Measurements from ENCODE around the gene TNS1. TPM values are rescaled to one million over a fixed set of nuclear protein-coding genes. Genes with fewer than 3 reads are reported as not detected.

The TNS1 gene
- polyA plus RNA-seq, 1 experiment = 19.7 TPM

DNA sequence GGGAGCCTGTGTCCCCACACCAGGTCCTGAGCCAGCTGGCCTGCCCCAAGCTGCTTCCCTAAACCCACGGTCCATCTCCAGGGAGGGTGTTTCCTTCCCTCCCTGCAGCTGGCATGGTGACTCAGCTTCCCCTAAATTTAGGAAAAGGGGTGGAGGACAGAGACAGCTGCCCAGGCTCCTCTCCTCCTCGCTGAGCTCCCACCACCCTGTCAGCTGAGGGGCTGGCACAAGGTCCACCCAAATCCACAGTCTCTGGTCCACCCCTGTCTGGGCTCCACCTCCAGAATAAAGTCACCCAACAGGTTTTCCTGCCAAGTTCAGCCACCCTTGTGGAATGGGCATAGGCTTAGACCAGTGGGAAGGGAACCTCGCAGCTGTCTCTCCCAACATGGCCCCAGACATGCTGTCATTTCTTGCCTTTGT is 156.5 kb downstream of the TNS1 start:
- TF ChIP-seq, protein P1, sequence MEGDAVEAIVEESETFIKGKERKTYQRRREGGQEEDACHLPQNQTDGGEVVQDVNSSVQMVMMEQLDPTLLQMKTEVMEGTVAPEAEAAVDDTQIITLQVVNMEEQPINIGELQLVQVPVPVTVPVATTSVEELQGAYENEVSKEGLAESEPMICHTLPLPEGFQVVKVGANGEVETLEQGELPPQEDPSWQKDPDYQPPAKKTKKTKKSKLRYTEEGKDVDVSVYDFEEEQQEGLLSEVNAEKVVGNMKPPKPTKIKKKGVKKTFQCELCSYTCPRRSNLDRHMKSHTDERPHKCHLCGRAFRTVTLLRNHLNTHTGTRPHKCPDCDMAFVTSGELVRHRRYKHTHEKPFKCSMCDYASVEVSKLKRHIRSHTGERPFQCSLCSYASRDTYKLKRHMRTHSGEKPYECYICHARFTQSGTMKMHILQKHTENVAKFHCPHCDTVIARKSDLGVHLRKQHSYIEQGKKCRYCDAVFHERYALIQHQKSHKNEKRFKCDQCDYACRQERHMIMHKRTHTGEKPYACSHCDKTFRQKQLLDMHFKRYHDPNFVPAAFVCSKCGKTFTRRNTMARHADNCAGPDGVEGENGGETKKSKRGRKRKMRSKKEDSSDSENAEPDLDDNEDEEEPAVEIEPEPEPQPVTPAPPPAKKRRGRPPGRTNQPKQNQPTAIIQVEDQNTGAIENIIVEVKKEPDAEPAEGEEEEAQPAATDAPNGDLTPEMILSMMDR (IDR thresholded peaks at IDR 0.05; ENCODE audit: low read depth, low read length) = no peak
- POLR2A ChIA-PET = no interaction called here
- DNase-seq (ENCODE audit: low read depth, low spot score) = no peak
- CTCF ChIA-PET = interaction anchor here (1.3 kb wide), 1 partner anchor 148 kb away, joined by 3 read pairs; no protein-coding TSS in a partner anchor
- Histone ChIP-seq H3K4me3 (ENCODE audit: low read depth, low read length) (no peak overlapping the region), H3K27ac (ENCODE audit: low read depth, low read length) (no peak overlapping the region), H3K27me3 (ENCODE audit: control insufficient read depth, insufficient read depth, low read length) (no peaks in the 10 kb centered on the region), H3K9me3 (ENCODE audit: control insufficient read depth, insufficient read depth, low read length) (peaks cover 10% of the 10 kb centered on the region)

DNA sequence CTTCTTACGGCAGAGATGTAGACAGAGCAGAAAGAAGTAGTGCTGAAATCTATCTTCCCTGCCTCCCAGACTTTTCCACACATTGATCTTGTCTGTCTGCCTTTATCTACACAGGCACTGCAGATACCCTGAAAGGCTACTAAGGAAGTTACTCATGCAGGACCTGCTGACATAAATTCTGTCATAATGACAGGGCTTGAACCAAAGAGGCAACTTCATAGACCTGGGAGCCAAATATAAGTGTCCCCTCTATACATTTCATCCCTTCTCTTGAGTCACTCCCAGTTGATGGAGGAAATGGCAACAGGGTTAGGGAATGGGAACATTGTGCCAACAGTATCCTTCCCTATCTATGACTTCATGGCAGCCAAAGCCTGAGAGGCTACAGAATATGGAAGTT is 157.5 kb downstream of the TNS1 start:
- H3K4me3 ChIP-seq (ENCODE audit: low read depth, low read length) = no peak overlapping the region
- no peak for DNase-seq (ENCODE audit: low read depth, low spot score)
- TF ChIP-seq, protein P1 (IDR thresholded peaks at IDR 0.05; ENCODE audit: low read depth, low read length) = no peak
- CTCF ChIA-PET = no interaction called here
- H3K27me3 ChIP-seq (ENCODE audit: control insufficient read depth, insufficient read depth, low read length) = no peaks in the 10 kb centered on the region
- H3K27ac ChIP-seq (ENCODE audit: low read depth, low read length) = no peak overlapping the region
- peaks cover 10% of the 10 kb centered on the region for H3K9me3 ChIP-seq (ENCODE audit: control insufficient read depth, insufficient read depth, low read length)
- POLR2A ChIA-PET = no interaction called here

DNA sequence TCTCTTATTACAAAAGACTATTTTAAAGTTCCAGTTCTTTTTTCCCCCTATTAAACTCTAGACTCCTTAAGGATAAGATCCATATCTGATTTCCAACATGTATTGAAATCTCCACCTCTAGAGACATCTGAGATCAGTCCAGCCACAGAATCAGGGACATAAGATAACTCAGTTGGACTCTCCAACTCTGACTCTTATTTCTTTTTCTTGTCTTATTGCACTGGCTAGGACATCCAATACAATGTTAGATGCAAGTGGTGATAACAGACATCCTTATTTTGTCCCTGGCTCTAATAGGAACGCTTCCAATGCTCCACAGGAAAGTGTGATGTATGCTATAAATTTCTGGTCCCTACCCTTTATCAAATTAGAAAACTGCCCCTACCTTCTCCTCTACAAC is 158.1 kb downstream of the TNS1 start:
- H3K27ac ChIP-seq (ENCODE audit: low read depth, low read length) = no peak overlapping the region
- POLR2A ChIA-PET = no interaction called here
- no peaks in the 10 kb centered on the region for H3K27me3 ChIP-seq (ENCODE audit: control insufficient read depth, insufficient read depth, low read length)
- peaks cover 10% of the 10 kb centered on the region for H3K9me3 ChIP-seq (ENCODE audit: control insufficient read depth, insufficient read depth, low read length)
- CTCF ChIA-PET = interaction anchor here (1.2 kb wide), 1 partner anchor 55 kb away, joined by 3 read pairs; no protein-coding TSS in a partner anchor
- H3K4me3 ChIP-seq (ENCODE audit: low read depth, low read length) = no peak overlapping the region
- TF ChIP-seq, protein P1 (IDR thresholded peaks at IDR 0.05; ENCODE audit: low read depth, low read length) = no peak
- no peak for DNase-seq (ENCODE audit: low read depth, low spot score)

DNA sequence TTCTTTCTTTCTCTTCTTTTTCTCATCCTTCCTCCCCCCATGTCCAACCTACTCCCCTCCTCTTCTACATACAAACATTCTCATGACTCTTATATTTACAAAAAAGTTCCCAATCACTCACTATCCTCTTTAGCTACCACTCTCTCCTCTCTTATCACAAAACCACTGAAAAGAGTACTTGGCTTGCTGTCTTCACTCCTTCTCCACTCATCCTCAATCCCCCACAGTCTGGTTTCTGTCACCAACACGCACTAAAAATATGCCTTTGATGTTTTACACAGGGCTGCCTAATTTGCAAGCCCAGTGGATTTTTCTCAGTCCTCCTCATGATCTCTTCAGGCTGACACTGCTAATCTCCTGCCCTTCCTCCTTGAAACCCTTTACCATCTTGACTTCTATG is 159.5 kb downstream of the TNS1 start:
- no peak for DNase-seq (ENCODE audit: low read depth, low spot score)
- ChIA-PET POLR2A (no interaction called here), CTCF (interaction anchor here (1.2 kb wide), 1 partner anchor 56 kb away, joined by 3 read pairs; no protein-coding TSS in a partner anchor)
- no peaks in the 10 kb centered on the region for H3K27me3 ChIP-seq (ENCODE audit: control insufficient read depth, insufficient read depth, low read length)
- H3K27ac ChIP-seq (ENCODE audit: low read depth, low read length) = no peak overlapping the region
- no peak overlapping the region for H3K4me3 ChIP-seq (ENCODE audit: low read depth, low read length)
- TF ChIP-seq, protein P1 (IDR thresholded peaks at IDR 0.05; ENCODE audit: low read depth, low read length) = no peak
- peaks cover 10% of the 10 kb centered on the region for H3K9me3 ChIP-seq (ENCODE audit: control insufficient read depth, insufficient read depth, low read length)

DNA sequence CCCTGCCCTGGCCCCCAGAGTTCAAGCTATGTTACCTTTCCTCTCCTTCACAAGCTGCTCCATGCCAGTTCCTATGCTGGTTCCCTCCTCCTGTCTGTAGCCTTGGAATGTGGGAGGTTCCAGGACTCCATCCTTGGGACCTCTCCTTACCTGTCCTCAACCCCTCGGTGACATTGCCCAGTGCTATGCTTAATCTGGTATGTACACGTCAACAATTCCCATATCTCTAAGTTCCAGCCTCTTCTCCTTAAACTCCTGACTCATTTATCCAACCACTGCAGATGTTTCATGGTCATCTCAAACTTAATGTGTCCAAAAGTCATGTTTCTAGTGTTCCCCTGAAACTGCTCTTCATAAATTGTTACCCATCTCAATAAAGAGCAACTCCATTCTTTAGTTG is 160.8 kb downstream of the TNS1 start:
- no peak for DNase-seq (ENCODE audit: low read depth, low spot score)
- ChIA-PET POLR2A (no interaction called here), CTCF (no interaction called here)
- Histone ChIP-seq H3K27ac (ENCODE audit: low read depth, low read length) (no peak overlapping the region), H3K9me3 (ENCODE audit: control insufficient read depth, insufficient read depth, low read length) (peaks cover 10% of the 10 kb centered on the region), H3K27me3 (ENCODE audit: control insufficient read depth, insufficient read depth, low read length) (no peaks in the 10 kb centered on the region), H3K4me3 (ENCODE audit: low read depth, low read length) (no peak overlapping the region)
- TF ChIP-seq, protein P1 (IDR thresholded peaks at IDR 0.05; ENCODE audit: low read depth, low read length) = no peak

All from AG04450 (cell line).